Measurements from ENCODE around the gene RLF. TPM values are rescaled to one million over a fixed set of nuclear protein-coding genes. Genes with fewer than 3 reads are reported as not detected.
A peak's percentile ranks its signal among the peaks of the same experiment; 100 is the strongest.

RLF gene
- total RNA-seq, 4 donors from 2014 or later = 15.1 to 23.7 (median 21.2) TPM

DNA sequence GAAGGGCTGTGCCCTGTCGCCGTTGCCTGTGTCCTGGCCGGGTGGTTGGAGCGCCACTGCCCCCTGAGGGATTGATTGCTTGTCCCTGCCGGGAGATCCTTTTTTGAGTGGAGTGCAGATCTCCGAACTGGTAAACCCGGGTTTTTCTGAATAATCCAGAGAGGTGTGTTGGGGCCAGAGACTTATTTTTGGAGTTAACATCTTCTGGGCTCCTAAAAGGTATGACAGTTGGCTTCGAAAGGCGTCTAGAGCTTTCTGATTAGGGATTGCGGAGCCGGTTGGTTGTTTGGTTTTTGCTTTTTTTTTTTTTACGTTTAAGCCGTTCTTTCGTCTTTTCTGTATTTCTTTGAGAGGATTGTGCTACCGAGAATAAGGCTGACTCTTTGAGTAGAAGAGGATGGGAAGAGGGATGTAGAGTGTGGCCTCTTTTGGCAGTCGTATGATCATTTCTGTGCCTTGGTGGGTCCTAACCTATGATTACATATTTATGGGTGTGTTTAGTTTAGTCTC, 756 bp downstream of the RLF start:
- no peaks in the 10 kb centered on the region for H3K9me3 ChIP-seq
- no peaks in the 10 kb centered on the region for H3K36me3 ChIP-seq
- H3K4me1 ChIP-seq = peaks cover 35 to 47% (median 45%) of the 10 kb centered on the region in 4 donors
- peak overlapping the region; percentile 73 to 92 (median 86) for H3K4me3 ChIP-seq
- intact Hi-C loops (cut with DNase I) = loop anchor here (5.0 kb wide), 2 partner anchors 95 to 155 kb away; partner anchors contain the start of genes COL9A2 and ZMPSTE24
- H3K27me3 ChIP-seq = no peaks in the 10 kb centered on the region
- no peak for DNase-seq (ENCODE audit: extremely low spot score)
- 0% methylated on average over 13 of the region's 16 CpGs for WGBS
- peak overlapping the region; percentile 93 to 98 (median 96) for H3K27ac ChIP-seq (replicated peaks in 1 of 4)
- TF ChIP-seq POLR2A (IDR thresholded peaks at IDR 0.05; ENCODE audit: low read depth) = no peak
- no peak for TF ChIP-seq POLR2AphosphoS5 (IDR thresholded peaks at IDR 0.05)
- TF ChIP-seq EP300 (IDR thresholded peaks at IDR 0.05) = no peak
- TF ChIP-seq, protein P1, sequence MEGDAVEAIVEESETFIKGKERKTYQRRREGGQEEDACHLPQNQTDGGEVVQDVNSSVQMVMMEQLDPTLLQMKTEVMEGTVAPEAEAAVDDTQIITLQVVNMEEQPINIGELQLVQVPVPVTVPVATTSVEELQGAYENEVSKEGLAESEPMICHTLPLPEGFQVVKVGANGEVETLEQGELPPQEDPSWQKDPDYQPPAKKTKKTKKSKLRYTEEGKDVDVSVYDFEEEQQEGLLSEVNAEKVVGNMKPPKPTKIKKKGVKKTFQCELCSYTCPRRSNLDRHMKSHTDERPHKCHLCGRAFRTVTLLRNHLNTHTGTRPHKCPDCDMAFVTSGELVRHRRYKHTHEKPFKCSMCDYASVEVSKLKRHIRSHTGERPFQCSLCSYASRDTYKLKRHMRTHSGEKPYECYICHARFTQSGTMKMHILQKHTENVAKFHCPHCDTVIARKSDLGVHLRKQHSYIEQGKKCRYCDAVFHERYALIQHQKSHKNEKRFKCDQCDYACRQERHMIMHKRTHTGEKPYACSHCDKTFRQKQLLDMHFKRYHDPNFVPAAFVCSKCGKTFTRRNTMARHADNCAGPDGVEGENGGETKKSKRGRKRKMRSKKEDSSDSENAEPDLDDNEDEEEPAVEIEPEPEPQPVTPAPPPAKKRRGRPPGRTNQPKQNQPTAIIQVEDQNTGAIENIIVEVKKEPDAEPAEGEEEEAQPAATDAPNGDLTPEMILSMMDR (IDR thresholded peaks at IDR 0.05) = no peak

DNA sequence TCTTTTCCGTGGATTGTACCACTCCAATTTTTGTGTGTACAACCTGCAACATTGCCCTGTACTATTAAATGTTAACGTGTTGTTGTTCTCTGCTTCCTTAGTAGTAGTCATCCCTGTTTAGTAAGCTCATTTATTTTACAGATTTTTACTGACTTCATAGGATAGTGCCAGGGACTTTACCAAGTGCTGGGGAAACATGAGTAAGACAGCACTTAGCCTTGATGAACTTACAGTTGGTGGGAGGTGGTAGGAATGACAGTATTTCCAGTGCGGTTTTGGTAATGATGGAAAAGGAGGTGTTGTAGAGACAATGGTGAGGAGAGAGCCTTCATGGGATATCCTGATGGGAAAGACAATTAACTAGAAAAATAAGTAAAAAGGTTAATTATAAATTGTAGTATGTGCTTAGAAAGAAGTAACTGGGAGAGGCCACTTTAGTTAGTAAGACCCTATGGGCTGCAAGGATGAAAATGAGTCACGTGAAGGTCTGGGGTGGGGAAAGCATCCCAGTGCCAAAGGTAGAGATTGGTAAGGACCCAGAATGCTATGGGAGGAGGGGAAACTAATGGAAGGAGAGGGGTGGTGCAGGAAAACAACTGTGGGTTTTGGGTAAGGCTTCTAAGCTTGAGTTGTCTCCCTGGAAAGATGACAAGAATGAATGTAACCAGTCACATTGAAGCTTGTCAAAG, 1.7 kb downstream of the RLF start:
- intact Hi-C loops (cut with DNase I) = loop anchor here (5.0 kb wide), 2 partner anchors 94 to 154 kb away; partner anchors contain the start of genes COL9A2 and ZMPSTE24
- H3K27ac ChIP-seq (replicated peaks in 1 of 4) = peak overlapping the region in 2 of 4 donors; percentile 97 to 98
- H3K36me3 ChIP-seq = no peaks in the 10 kb centered on the region
- no peak for DNase-seq (ENCODE audit: extremely low spot score)
- TF ChIP-seq POLR2AphosphoS5 (IDR thresholded peaks at IDR 0.05) (no peak), POLR2A (IDR thresholded peaks at IDR 0.05; ENCODE audit: low read depth) (no peak), EP300 (IDR thresholded peaks at IDR 0.05) (no peak)
- TF ChIP-seq, protein P1 (IDR thresholded peaks at IDR 0.05) = no peak
- 11% methylated on average over 4 of the region's 4 CpGs for WGBS
- no peaks in the 10 kb centered on the region for H3K9me3 ChIP-seq
- H3K27me3 ChIP-seq = no peaks in the 10 kb centered on the region
- peak overlapping the region; percentile 73 to 92 (median 86) for H3K4me3 ChIP-seq
- peaks cover 42 to 54% (median 50%) of the 10 kb centered on the region in 4 donors for H3K4me1 ChIP-seq

DNA sequence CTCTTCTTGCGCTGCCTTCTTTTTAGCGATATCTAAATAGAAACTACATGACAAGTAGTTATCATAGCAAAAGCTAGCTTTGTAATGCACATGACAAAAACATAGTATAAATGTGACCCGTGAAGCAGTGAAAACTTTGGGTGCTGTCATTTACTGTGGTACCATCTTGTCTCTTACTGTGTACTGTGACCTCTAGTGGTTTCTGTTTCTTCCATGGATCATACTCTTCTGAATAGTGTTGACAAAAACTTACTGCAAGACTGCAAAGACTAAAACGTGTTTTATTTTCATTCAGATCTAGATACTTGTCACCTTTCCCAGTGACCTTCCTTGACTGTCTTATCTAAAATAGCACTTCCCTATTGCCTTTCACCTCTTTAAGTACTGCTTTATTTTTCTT, 6.1 kb downstream of the RLF start:
- Histone ChIP-seq H3K9me3 (no peaks in the 10 kb centered on the region), H3K4me3 (no peak overlapping the region), H3K36me3 (no peaks in the 10 kb centered on the region), H3K4me1 (peaks cover 44 to 68% (median 57%) of the 10 kb centered on the region in 4 donors), H3K27ac (replicated peaks in 1 of 4) (no peak overlapping the region), H3K27me3 (no peaks in the 10 kb centered on the region)
- no peak for TF ChIP-seq POLR2AphosphoS5 (IDR thresholded peaks at IDR 0.05)
- no peak for TF ChIP-seq POLR2A (IDR thresholded peaks at IDR 0.05; ENCODE audit: low read depth)
- TF ChIP-seq, protein P1 (IDR thresholded peaks at IDR 0.05) = no peak
- TF ChIP-seq EP300 (IDR thresholded peaks at IDR 0.05) = no peak
- intact Hi-C loops (cut with DNase I) = no loop called here
- WGBS = 78% methylated on average over 4 of the region's 4 CpGs
- no peak for DNase-seq (ENCODE audit: extremely low spot score)

DNA sequence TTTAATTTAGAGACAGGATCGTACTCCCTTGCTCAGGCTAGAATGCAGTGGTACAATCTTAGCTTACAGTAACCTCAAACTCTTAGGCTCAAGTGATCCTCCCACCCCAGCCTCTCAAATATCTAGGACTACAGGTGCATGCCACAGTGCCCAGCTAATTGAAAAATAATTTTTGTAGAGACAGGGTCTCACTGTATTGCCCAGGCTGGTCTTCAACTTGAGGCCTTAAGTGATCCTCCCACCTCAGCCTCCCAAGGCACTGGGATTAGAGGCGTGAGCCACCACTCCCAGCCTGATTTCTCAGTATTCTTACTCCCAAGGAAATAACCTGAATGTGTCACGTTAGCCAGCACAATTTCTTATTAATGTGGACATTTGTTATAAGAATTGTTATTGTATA, 9.8 kb downstream of the RLF start:
- TF ChIP-seq, protein P1 (IDR thresholded peaks at IDR 0.05) = no peak
- TF ChIP-seq EP300 (IDR thresholded peaks at IDR 0.05) = no peak
- TF ChIP-seq POLR2A (IDR thresholded peaks at IDR 0.05; ENCODE audit: low read depth) = no peak
- TF ChIP-seq POLR2AphosphoS5 (IDR thresholded peaks at IDR 0.05) = no peak
- Histone ChIP-seq H3K36me3 (no peaks in the 10 kb centered on the region), H3K4me3 (no peak overlapping the region), H3K27me3 (no peaks in the 10 kb centered on the region), H3K9me3 (no peaks in the 10 kb centered on the region), H3K4me1 (peaks cover 19 to 54% (median 40%) of the 10 kb centered on the region in 4 donors), H3K27ac (replicated peaks in 1 of 4) (no peak overlapping the region)
- no peak for DNase-seq (ENCODE audit: extremely low spot score)
- 81% methylated on average over 3 of the region's 3 CpGs for WGBS
- intact Hi-C loops (cut with DNase I) = no loop called here
